ENCODE measurements around the gene GSE1. TPM values are rescaled to one million over a fixed set of nuclear protein-coding genes. Genes with fewer than 3 reads are reported as not detected.

The GSE1 gene
- total and polyA plus RNA-seq, 2 donors from 2014 or later, result 9.5 to 92.8 TPM

GRCh38 chr16:85695196-85696128, 82.3 kb downstream of the GSE1 start:
- Histone ChIP-seq H3K36me3 (ENCODE audit: control insufficient read depth in 2 of 3, insufficient read depth in 3 of 3, low read length in 3 of 3) (no peaks in the 10 kb centered on the region), H3K9me3 (ENCODE audit: control insufficient read depth in 2 of 3, insufficient read depth in 1 of 3, low read length in 3 of 3) (no peaks in the 10 kb centered on the region), H3K4me3 (ENCODE audit: low read length in 3 of 3) (no peak overlapping the region), H3K9ac (ENCODE audit: low read length in 3 of 3) (no peak overlapping the region), H3K27ac (ENCODE audit: low read depth in 2 of 2, low read length in 2 of 2) (no peak overlapping the region), H3K27me3 (ENCODE audit: control insufficient read depth, insufficient read depth, low read length) (no peaks in the 10 kb centered on the region), H3K4me1 (ENCODE audit: control insufficient read depth in 2 of 3, insufficient read depth in 2 of 3, low read depth in 1 of 3, low read length in 3 of 3) (no peaks in the 10 kb centered on the region)
- intact Hi-C loops (cut with DNase I), result no loop called here
- TF ChIP-seq CTCF (IDR thresholded peaks at IDR 0.05; ENCODE audit: borderline replicate concordance, extremely low read depth, insufficient read depth), result no peak
- DNase-seq (no peak), FAIRE-seq (no peak)

- no peak overlapping the region for H3K27ac ChIP-seq (ENCODE audit: low read depth in 2 of 2, low read length in 2 of 2)
- intact Hi-C loops (cut with DNase I), result no loop called here
- no peak overlapping the region for H3K4me3 ChIP-seq (ENCODE audit: low read length in 3 of 3)
- no peaks in the 10 kb centered on the region for H3K27me3 ChIP-seq (ENCODE audit: control insufficient read depth, insufficient read depth, low read length)
- H3K36me3 ChIP-seq (ENCODE audit: control insufficient read depth in 2 of 3, insufficient read depth in 3 of 3, low read length in 3 of 3), result no peaks in the 10 kb centered on the region
- H3K4me1 ChIP-seq (ENCODE audit: control insufficient read depth in 2 of 3, insufficient read depth in 2 of 3, low read depth in 1 of 3, low read length in 3 of 3), result no peaks in the 10 kb centered on the region
- FAIRE-seq, result no peak
- no peaks in the 10 kb centered on the region for H3K9me3 ChIP-seq (ENCODE audit: control insufficient read depth in 2 of 3, insufficient read depth in 1 of 3, low read length in 3 of 3)
- H3K9ac ChIP-seq (ENCODE audit: low read length in 3 of 3), result no peak overlapping the region
- DNase-seq, result no peak
- TF ChIP-seq CTCF (IDR thresholded peaks at IDR 0.05; ENCODE audit: borderline replicate concordance, extremely low read depth, insufficient read depth), result no peak
Measured at GRCh38 chr16:85696781-85697180, 83.7 kb downstream of the GSE1 start.

GRCh38 chr16:85697431-85697830, 84.3 kb downstream of the GSE1 start:
- H3K9ac ChIP-seq (ENCODE audit: low read length in 3 of 3), result no peak overlapping the region
- H3K9me3 ChIP-seq (ENCODE audit: control insufficient read depth in 2 of 3, insufficient read depth in 1 of 3, low read length in 3 of 3), result no peaks in the 10 kb centered on the region
- no peak for DNase-seq
- intact Hi-C loops (cut with DNase I), result no loop called here
- no peak overlapping the region for H3K4me3 ChIP-seq (ENCODE audit: low read length in 3 of 3)
- H3K27me3 ChIP-seq (ENCODE audit: control insufficient read depth, insufficient read depth, low read length), result no peaks in the 10 kb centered on the region
- no peak for TF ChIP-seq CTCF (IDR thresholded peaks at IDR 0.05; ENCODE audit: borderline replicate concordance, extremely low read depth, insufficient read depth)
- no peak for FAIRE-seq
- H3K36me3 ChIP-seq (ENCODE audit: control insufficient read depth in 2 of 3, insufficient read depth in 3 of 3, low read length in 3 of 3), result no peaks in the 10 kb centered on the region
- no peak overlapping the region for H3K27ac ChIP-seq (ENCODE audit: low read depth in 2 of 2, low read length in 2 of 2)
- no peaks in the 10 kb centered on the region for H3K4me1 ChIP-seq (ENCODE audit: control insufficient read depth in 2 of 3, insufficient read depth in 2 of 3, low read depth in 1 of 3, low read length in 3 of 3)

Data from kidney (tissue), 14 donors.